GM12878 (cell line): ENCODE results near the gene NIPSNAP3A. TPM values are rescaled to one million over a fixed set of nuclear protein-coding genes. Genes with fewer than 3 reads are reported as not detected.

Experiments used
- BACH1 ChIP-seq: fragments of 450-650 bp; IDR thresholded peaks from 2 replicates; pipeline ENCODE4 v1.6.1; 2017; ENCODE audit warnings: mild to moderate bottlenecking, borderline replicate concordance
- HCFC1 ChIP-seq: fragments of 150-350 bp; IDR thresholded peaks from 2 replicates; pipeline ENCODE4 v1.6.1; 2014; ENCODE audit warnings: low read length
- KLF5 ChIP-seq: fragments of 450-650 bp; IDR thresholded peaks from 2 replicates; pipeline ENCODE4 v1.6.1; 2014; ENCODE audit warnings: mild to moderate bottlenecking; ENCODE audit not compliant: partially characterized antibody
- POLR2A ChIP-seq: IDR thresholded peaks from 2 replicates; pipeline ENCODE4 v1.6.1; 2011; ENCODE audit warnings: low read depth, mild to moderate bottlenecking, low read length
- POU2F2 ChIP-seq: IDR thresholded peaks from 3 replicates; pipeline ENCODE4 v1.6.1; 2011; ENCODE audit warnings: low read depth, mild to moderate bottlenecking, low read length, borderline replicate concordance
- SMARCA5 ChIP-seq: fragments of 450-650 bp; IDR thresholded peaks from 2 replicates; pipeline ENCODE4 v1.6.1; 2017; ENCODE audit warnings: mild to moderate bottlenecking
- SREBF2 ChIP-seq: IDR thresholded peaks from 2 replicates; pipeline ENCODE4 v1.6.1; 2012; ENCODE audit warnings: mild to moderate bottlenecking, low read length
- polyA plus RNA-seq, 11 experiments: library from polyadenylated mRNA; depleted of rRNA in 4 of 11; unstranded in 6 of 11; stranded (reverse) in 5 of 11; fragments of >200 nt; fragmentation: Nextera tagmentation in 4 of 11; fragmentation: Illumina TruSeq in 1 of 11; extraction: Ambion mirVana in 4 of 11; extraction: Trizol in 1 of 11; gene quantifications; 1 replicate in 1 of 11; 2 replicates in 10 of 11; pipeline versions ENCODE4 v1.2.1 to v1.2.3, GENCODE V29; 2011 to 2016; ENCODE audit warnings: inconsistent platforms in 2 of 11, missing spikeins in 2 of 11, low read depth in 1 of 11
- total RNA-seq, 4 experiments: library from RNA; depleted of rRNA in 3 of 4; stranded (reverse); fragments of >200 nt in 3 of 4; fragmentation: Illumina TruSeq in 1 of 4; extraction: Trizol in 1 of 4; gene quantifications; 2 replicates each; pipeline versions ENCODE4 v1.2.1 to v1.2.3, GENCODE V29; 2013 to 2021
- TF ChIP-seq, protein P1 (sequence below): fragments of 450-650 bp; IDR thresholded peaks from 2 replicates; pipeline ENCODE4 v1.6.1; 2018; ENCODE audit warnings: borderline replicate concordance, mild to moderate bottlenecking; ENCODE audit not compliant: partially characterized antibody
- TF ChIP-seq, protein P2 (sequence below): fragments of 450-650 bp; IDR thresholded peaks from 2 replicates; pipeline ENCODE4 v1.6.1; 2017; ENCODE audit warnings: antibody characterized with exemption, mild to moderate bottlenecking, moderate library complexity
- TF ChIP-seq, protein P3 (sequence below): IDR thresholded peaks from 2 replicates; pipeline ENCODE4 v1.6.1; 2011; ENCODE audit warnings: borderline replicate concordance, low read depth, mild to moderate bottlenecking, moderate library complexity, low read length; ENCODE audit not compliant: insufficient read depth, poor library complexity, severe bottlenecking
- TF ChIP-seq, protein P4 (sequence below): fragments of 450-650 bp; IDR thresholded peaks from 2 replicates; pipeline ENCODE4 v1.6.1; 2016; ENCODE audit warnings: mild to moderate bottlenecking
- TF ChIP-seq, protein P5 (sequence below): fragments of 150-350 bp; IDR thresholded peaks from 2 replicates; pipeline ENCODE4 v1.6.1; 2014; ENCODE audit warnings: mild to moderate bottlenecking, low read depth, low read length
- TF ChIP-seq, protein P6 (sequence below): fragments of 450-650 bp; IDR thresholded peaks from 2 replicates; pipeline ENCODE4 v1.6.1; 2016; ENCODE audit warnings: mild to moderate bottlenecking
- TF ChIP-seq, protein P7 (sequence below): fragments of 150-350 bp; IDR thresholded peaks from 2 replicates; pipeline ENCODE4 v1.6.1; 2016; ENCODE audit warnings: low read depth, low read length

Gene NIPSNAP3A
- total and polyA plus RNA-seq, 10 of the 15 experiments (the other 5 are each of a cell fraction or from before 2014, with no cell fraction given), result 19.1 to 87.2 (median 34.0) TPM

DNA sequence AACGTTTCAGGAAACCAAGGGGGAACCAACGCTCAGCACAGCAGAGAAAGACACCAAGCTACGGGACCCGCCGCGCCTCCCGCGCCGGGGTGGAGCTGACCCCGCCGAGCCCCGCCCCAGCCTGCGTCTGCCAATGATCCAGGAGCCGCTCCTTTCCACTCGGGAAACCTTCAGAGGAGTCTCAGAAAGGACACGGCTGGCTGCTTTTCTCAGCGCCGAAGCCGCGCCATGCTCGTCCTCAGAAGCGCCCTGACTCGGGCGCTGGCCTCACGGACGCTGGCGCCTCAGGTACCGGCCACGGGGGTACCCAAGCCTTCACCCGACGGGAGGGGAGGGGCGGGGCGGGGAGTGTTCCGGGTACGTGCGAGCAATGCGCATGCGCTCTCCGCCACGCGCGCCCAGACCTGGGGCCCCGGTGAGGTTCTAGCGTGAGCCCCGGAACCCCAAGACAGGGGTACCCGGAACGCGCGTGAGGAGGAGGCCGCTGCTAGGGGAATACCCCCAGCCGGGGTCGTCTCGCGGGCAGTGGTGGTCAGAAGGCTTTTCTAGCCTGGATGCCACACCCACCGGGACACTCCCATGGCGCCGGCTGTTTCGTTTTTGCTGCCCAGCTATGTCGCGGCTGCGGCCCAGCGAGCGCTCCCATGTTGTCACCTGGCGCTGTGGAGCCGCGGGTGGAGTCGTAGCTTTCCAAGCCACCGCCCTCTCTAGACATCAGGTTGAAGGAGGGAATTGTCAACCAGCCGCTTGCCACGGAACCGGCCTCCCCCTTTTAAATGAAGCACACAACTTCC is at the start of gene NIPSNAP3A (continued):
- TF ChIP-seq, protein P1, sequence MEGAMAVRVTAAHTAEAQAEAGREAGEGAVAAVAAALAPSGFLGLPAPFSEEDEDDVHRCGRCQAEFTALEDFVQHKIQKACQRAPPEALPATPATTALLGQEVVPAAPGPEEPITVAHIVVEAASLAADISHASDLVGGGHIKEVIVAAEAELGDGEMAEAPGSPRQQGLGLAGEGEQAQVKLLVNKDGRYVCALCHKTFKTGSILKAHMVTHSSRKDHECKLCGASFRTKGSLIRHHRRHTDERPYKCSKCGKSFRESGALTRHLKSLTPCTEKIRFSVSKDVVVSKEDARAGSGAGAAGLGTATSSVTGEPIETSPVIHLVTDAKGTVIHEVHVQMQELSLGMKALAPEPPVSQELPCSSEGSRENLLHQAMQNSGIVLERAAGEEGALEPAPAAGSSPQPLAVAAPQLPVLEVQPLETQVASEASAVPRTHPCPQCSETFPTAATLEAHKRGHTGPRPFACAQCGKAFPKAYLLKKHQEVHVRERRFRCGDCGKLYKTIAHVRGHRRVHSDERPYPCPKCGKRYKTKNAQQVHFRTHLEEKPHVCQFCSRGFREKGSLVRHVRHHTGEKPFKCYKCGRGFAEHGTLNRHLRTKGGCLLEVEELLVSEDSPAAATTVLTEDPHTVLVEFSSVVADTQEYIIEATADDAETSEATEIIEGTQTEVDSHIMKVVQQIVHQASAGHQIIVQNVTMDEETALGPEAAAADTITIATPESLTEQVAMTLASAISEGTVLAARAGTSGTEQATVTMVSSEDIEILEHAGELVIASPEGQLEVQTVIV, result no peak
- TF ChIP-seq POLR2A, result peak; percentile 84
- TF ChIP-seq, protein P2, sequence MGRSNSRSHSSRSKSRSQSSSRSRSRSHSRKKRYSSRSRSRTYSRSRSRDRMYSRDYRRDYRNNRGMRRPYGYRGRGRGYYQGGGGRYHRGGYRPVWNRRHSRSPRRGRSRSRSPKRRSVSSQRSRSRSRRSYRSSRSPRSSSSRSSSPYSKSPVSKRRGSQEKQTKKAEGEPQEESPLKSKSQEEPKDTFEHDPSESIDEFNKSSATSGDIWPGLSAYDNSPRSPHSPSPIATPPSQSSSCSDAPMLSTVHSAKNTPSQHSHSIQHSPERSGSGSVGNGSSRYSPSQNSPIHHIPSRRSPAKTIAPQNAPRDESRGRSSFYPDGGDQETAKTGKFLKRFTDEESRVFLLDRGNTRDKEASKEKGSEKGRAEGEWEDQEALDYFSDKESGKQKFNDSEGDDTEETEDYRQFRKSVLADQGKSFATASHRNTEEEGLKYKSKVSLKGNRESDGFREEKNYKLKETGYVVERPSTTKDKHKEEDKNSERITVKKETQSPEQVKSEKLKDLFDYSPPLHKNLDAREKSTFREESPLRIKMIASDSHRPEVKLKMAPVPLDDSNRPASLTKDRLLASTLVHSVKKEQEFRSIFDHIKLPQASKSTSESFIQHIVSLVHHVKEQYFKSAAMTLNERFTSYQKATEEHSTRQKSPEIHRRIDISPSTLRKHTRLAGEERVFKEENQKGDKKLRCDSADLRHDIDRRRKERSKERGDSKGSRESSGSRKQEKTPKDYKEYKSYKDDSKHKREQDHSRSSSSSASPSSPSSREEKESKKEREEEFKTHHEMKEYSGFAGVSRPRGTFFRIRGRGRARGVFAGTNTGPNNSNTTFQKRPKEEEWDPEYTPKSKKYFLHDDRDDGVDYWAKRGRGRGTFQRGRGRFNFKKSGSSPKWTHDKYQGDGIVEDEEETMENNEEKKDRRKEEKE, result no peak
- TF ChIP-seq, protein P3, sequence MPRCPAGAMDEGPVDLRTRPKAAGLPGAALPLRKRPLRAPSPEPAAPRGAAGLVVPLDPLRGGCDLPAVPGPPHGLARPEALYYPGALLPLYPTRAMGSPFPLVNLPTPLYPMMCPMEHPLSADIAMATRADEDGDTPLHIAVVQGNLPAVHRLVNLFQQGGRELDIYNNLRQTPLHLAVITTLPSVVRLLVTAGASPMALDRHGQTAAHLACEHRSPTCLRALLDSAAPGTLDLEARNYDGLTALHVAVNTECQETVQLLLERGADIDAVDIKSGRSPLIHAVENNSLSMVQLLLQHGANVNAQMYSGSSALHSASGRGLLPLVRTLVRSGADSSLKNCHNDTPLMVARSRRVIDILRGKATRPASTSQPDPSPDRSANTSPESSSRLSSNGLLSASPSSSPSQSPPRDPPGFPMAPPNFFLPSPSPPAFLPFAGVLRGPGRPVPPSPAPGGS, result no peak
- TF ChIP-seq, protein P4, sequence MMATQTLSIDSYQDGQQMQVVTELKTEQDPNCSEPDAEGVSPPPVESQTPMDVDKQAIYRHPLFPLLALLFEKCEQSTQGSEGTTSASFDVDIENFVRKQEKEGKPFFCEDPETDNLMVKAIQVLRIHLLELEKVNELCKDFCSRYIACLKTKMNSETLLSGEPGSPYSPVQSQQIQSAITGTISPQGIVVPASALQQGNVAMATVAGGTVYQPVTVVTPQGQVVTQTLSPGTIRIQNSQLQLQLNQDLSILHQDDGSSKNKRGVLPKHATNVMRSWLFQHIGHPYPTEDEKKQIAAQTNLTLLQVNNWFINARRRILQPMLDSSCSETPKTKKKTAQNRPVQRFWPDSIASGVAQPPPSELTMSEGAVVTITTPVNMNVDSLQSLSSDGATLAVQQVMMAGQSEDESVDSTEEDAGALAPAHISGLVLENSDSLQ, result no peak
- TF ChIP-seq SMARCA5, result peak; percentile 13; the same call in 1 of the 2 replicates
- TF ChIP-seq POU2F2, result 0 out of 3 replicates have a peak, but pooled peaks have one; percentile 40
- TF ChIP-seq, protein P5, sequence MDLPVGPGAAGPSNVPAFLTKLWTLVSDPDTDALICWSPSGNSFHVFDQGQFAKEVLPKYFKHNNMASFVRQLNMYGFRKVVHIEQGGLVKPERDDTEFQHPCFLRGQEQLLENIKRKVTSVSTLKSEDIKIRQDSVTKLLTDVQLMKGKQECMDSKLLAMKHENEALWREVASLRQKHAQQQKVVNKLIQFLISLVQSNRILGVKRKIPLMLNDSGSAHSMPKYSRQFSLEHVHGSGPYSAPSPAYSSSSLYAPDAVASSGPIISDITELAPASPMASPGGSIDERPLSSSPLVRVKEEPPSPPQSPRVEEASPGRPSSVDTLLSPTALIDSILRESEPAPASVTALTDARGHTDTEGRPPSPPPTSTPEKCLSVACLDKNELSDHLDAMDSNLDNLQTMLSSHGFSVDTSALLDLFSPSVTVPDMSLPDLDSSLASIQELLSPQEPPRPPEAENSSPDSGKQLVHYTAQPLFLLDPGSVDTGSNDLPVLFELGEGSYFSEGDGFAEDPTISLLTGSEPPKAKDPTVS, result no peak
- TF ChIP-seq, protein P6, sequence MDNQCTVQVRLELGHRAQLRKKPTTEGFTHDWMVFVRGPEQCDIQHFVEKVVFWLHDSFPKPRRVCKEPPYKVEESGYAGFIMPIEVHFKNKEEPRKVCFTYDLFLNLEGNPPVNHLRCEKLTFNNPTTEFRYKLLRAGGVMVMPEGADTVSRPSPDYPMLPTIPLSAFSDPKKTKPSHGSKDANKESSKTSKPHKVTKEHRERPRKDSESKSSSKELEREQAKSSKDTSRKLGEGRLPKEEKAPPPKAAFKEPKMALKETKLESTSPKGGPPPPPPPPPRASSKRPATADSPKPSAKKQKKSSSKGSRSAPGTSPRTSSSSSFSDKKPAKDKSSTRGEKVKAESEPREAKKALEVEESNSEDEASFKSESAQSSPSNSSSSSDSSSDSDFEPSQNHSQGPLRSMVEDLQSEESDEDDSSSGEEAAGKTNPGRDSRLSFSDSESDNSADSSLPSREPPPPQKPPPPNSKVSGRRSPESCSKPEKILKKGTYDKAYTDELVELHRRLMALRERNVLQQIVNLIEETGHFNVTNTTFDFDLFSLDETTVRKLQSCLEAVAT, result no peak; the same call in 1 of the 2 replicates
- TF ChIP-seq KLF5, result no peak
- peak; percentile 92 for TF ChIP-seq BACH1
- no peak for TF ChIP-seq SREBF2
- no peak for TF ChIP-seq HCFC1
- TF ChIP-seq, protein P7, sequence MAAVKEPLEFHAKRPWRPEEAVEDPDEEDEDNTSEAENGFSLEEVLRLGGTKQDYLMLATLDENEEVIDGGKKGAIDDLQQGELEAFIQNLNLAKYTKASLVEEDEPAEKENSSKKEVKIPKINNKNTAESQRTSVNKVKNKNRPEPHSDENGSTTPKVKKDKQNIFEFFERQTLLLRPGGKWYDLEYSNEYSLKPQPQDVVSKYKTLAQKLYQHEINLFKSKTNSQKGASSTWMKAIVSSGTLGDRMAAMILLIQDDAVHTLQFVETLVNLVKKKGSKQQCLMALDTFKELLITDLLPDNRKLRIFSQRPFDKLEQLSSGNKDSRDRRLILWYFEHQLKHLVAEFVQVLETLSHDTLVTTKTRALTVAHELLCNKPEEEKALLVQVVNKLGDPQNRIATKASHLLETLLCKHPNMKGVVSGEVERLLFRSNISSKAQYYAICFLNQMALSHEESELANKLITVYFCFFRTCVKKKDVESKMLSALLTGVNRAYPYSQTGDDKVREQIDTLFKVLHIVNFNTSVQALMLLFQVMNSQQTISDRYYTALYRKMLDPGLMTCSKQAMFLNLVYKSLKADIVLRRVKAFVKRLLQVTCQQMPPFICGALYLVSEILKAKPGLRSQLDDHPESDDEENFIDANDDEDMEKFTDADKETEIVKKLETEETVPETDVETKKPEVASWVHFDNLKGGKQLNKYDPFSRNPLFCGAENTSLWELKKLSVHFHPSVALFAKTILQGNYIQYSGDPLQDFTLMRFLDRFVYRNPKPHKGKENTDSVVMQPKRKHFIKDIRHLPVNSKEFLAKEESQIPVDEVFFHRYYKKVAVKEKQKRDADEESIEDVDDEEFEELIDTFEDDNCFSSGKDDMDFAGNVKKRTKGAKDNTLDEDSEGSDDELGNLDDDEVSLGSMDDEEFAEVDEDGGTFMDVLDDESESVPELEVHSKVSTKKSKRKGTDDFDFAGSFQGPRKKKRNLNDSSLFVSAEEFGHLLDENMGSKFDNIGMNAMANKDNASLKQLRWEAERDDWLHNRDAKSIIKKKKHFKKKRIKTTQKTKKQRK, result no peak
